Measurements from ENCODE around the gene SEMA3F. TPM values are rescaled to one million over a fixed set of nuclear protein-coding genes. Genes with fewer than 3 reads are reported as not detected.
"Not testable (repeated sequence)": the region's sequence is repeated elsewhere in the genome, so short reads cannot be mapped to it uniquely, and the experiment has no call there.

Gene SEMA3F
- total and polyA plus RNA-seq, 9 donors = 1.9 to 31.5 (median 7.2) TPM

GRCh38 chr3:50227390-50228183, 72.5 kb downstream of the SEMA3F start:
- Histone ChIP-seq H3K27ac (peak overlapping the region in 1 of 2 donors; percentile 18), H3K27me3 (no peaks in the 10 kb centered on the region), H3K4me1 (ENCODE audit: insufficient read depth) (peaks cover 8% of the 10 kb centered on the region), H3K36me3 (no peaks in the 10 kb centered on the region), H3K4me3 (peak overlapping the region; percentile 70), H3K9me3 (no peaks in the 10 kb centered on the region)
- intact Hi-C loops (cut with DNase I) = loop anchor here (1.0 to 5.0 kb wide), 5 partner anchors 19 to 46 kb away; no protein-coding TSS in a partner anchor
- 1% methylated on average over 43 to 51 of the region's 51 CpGs for WGBS, 3 donors
- DNase-seq = peak; percentile 91 to 95 (median 93)
- TF ChIP-seq CTCF (IDR thresholded peaks at IDR 0.05) (peak; percentile 82 to 95 (median 94)), POLR2A (IDR thresholded peaks at IDR 0.05) (no peak)

GRCh38 chr3:50228184-50228763, 73.2 kb downstream of the SEMA3F start:
- DNase-seq = not testable (repeated sequence)
- intact Hi-C loops (cut with DNase I) = loop anchor here in 2 of 4 donors (5.0 kb wide), 1 partner anchor 44 kb away; no protein-coding TSS in a partner anchor

GRCh38 chr3:50229490-50229889, 74.4 kb downstream of the SEMA3F start:
- 91 to 95% (median 94%) methylated on average over 3 of the region's 3 CpGs for WGBS, 3 donors
- no peak overlapping the region for H3K27ac ChIP-seq
- no peak overlapping the region for H3K4me3 ChIP-seq
- TF ChIP-seq CTCF (IDR thresholded peaks at IDR 0.05) = no peak
- TF ChIP-seq POLR2A (IDR thresholded peaks at IDR 0.05) = no peak
- TF ChIP-seq EP300 (IDR thresholded peaks at IDR 0.05) = no peak
- H3K27me3 ChIP-seq = no peaks in the 10 kb centered on the region
- no peaks in the 10 kb centered on the region for H3K36me3 ChIP-seq
- no peaks in the 10 kb centered on the region for H3K9me3 ChIP-seq
- DNase-seq = no peak
- peaks cover 8% of the 10 kb centered on the region for H3K4me1 ChIP-seq (ENCODE audit: insufficient read depth)
- intact Hi-C loops (cut with DNase I) = loop anchor here in 2 of 4 donors (5.0 kb wide), 1 partner anchor 43 kb away; no protein-coding TSS in a partner anchor

More at GRCh38 chr3:50228184-50228763, 73.2 kb downstream of the SEMA3F start:
- not testable (repeated sequence) for H3K4me1 ChIP-seq (ENCODE audit: insufficient read depth); H3K9me3 ChIP-seq; H3K27ac ChIP-seq; H3K27me3 ChIP-seq; H3K36me3 ChIP-seq
- WGBS, 3 donors = 40 to 47% (median 46%) methylated on average over 15 of the region's 15 CpGs
- peak overlapping the region; percentile 70 for H3K4me3 ChIP-seq

GRCh38 chr3:50230104-50230793, 75.1 kb downstream of the SEMA3F start:
- Histone ChIP-seq H3K27ac (no peak overlapping the region), H3K4me1 (ENCODE audit: insufficient read depth) (peaks cover 10% of the 10 kb centered on the region), H3K4me3 (no peak overlapping the region), H3K9me3 (no peaks in the 10 kb centered on the region), H3K27me3 (no peaks in the 10 kb centered on the region), H3K36me3 (no peaks in the 10 kb centered on the region)
- intact Hi-C loops (cut with DNase I) = no loop called here
- 86 to 92% (median 87%) methylated on average over 8 of the region's 8 CpGs for WGBS, 3 donors
- DNase-seq = no peak
- TF ChIP-seq CTCF (IDR thresholded peaks at IDR 0.05) (no peak), POLR2A (IDR thresholded peaks at IDR 0.05) (no peak)

Measured in ovary (tissue), 9 donors.